GM18498 (cell line): ENCODE measurements around the gene SORL1-AS1.
A peak's percentile ranks its signal among the peaks of the same experiment; 100 is the strongest.

Experiments used
- ATAC-seq: cut with Tn5 transposase; IDR thresholded peaks from one replicate; pipeline ENCODE4 v1.9.1; 2021; ENCODE audit warnings: mild to moderate bottlenecking, moderate library complexity; ENCODE audit not compliant: unreplicated experiment

Gene SORL1-AS1

GRCh38 chr11:121476379-121477032 lies 23.7 kb upstream of the SORL1-AS1 start:
- no peak for ATAC-seq

DNA sequence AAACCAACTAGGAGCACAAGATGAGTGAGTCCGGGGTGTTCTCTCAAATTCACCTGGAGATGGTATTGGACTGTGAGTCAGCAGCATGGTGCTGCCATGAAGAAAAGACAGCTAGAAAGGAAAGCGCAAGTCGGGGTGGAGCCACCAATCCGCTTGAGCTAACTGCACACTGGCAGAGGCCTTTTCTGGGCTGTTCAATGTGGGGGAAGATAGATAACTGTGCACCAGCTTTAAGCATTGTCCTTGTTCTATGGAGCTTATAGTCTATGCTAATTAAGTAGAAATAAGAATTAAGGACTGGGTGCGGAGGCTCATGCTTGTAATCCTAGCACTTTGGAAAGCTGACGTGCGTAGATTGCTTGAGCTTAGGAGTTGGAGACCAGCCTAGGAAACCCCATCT lies 21.9 kb upstream of the SORL1-AS1 start:
- no peak for ATAC-seq

DNA sequence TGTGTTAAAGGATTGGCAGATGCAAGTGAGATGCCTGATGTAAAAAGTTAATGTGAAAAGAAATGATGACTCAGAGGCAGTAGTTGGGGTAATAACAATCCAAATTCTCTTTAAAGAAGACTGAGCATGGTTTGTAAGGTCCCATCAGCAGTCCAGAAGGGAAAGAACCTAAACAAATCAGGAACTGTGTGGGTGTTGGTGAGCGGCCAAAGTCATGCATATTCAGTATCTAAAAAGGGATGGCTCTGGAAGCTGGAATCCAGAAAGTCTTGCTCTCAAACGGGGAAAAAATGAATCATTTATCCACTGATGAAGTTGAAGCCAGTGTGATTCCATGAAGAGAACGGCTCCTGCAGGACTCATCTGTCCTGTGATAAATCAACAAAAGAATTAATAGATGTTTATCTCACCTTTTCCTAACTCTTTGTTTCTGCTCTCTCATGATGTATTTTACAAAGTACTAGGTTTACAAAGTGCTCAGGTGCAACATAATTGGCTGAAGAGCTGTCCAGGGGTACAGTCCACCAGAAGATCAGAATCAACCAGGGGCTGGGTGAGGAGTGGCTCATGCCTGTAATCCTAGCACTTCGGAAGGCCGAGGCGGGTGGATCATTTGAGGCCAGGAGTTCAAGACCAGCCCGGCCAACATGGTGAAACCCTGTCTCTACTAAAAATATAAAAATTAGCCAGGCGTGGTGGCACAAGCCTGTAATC lies 20.5 kb upstream of the SORL1-AS1 start:
- ATAC-seq, result no peak

GRCh38 chr11:121472312-121472711 lies 19.5 kb upstream of the SORL1-AS1 start:
- ATAC-seq, result no peak

GRCh38 chr11:121471167-121471566 lies 18.4 kb upstream of the SORL1-AS1 start:
- ATAC-seq, result no peak

- ATAC-seq, result no peak
Measured at GRCh38 chr11:121469910-121470309, 17.1 kb upstream of the SORL1-AS1 start.

GRCh38 chr11:121467965-121468364 lies 15.2 kb upstream of the SORL1-AS1 start:
- ATAC-seq, result peak; percentile 63

DNA sequence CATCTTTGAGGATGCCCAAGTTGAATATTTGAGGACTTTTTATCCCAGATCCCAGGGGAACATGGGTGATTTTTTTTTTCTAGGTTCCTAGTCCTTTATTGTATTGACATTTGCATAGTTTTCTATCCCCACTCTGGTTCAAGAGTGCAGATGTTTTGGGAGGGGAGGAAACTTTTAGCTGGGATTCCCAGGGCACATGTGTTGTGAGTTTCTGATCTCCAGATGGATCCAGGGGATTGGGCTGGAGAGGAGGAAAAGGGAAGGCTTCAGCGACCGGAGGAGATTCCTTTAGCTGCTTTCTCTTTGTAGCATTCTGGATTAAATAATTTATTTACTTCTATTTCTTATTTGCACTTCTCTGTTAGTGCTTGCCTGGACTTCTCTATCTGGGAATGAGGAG lies 14.7 kb upstream of the SORL1-AS1 start:
- ATAC-seq, result no peak

DNA sequence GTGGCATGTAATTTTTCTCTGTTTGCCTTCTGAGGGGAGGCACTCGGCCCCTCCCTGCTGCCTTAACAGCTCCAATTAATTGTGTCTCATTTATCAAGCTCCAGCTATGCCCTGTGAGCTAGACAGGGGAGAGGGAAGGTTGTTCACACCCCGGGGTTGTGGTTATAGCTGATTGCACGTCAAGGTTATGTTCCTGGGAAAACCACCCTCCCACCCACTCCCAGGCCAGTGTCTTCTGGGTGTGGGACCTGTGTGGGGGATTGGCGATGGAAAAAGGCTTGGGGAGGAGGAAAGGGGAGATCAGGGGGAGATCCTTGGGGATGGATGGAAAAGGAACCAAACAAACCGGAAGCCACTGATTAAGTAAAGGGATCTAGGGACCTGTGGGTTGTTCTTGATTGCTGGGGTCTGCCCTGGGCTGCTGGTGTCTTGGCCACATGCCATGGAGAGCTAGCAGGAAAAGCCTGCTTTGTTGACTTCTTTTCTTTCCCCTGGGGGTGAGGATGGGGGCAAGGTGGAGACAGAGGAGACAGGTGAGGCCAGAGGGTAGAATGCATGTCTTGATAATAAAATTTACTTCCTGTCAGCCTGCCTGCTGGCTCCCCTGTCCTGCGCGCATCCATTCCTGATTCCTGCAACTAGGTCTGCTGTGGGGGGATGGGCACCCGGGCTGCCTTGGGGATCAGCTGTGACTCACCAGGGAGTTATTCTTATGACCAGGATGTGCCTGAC lies 13.5 kb upstream of the SORL1-AS1 start:
- no peak for ATAC-seq

- ATAC-seq, result no peak
Measured at GRCh38 chr11:121465709-121466062, 12.9 kb upstream of the SORL1-AS1 start.

GRCh38 chr11:121464352-121464946 lies 11.7 kb upstream of the SORL1-AS1 start:
- ATAC-seq, result no peak

DNA sequence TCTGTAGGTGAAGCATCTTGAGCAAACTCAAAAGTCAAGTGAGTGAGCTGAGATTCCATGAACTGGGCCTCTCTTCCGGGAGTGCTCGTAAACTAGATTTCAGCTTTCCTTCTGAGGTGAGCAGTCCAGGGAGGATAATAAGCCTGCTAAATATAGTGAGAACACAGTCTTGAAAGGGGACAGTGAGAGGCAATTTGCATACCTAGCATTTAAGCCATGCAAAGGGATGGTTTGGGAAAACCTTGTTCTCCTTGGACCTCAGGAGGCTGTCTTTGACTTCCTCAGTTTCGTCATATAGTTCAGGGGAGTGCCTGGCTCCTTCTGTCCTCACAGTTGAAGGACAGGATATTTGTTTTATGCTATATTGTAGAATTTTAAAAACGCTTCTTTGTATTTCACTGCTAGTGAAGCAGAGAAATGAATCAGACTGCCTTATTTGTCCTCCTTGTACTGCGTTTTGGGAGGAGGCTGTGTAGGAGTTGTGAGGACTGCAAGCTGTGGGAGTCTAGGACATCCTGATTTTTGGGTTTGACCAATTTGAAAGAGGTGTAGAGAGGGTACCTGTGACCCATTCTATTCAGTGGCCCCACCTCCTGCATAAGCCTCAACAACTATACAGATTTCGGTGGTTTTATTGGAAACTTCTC lies 11.0 kb upstream of the SORL1-AS1 start:
- no peak for ATAC-seq

DNA sequence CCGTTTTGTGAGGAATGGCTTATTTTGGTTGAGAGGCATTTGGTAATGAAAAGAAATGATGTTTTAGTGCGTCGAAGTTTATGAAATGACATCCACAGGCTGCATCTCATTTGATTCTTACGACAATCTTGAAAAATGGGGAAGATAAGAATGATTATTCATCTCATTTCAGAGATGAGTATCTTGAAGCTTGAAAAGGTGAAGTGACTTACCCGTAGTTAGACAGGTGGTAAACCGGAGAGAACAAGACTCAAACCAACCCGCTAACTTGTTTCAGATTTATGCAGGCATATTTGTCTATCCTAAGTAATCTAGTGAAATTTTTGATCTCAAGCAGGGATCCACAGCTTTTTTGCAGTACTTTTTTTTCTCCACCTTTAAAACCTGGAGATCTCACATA lies 9.1 kb upstream of the SORL1-AS1 start:
- no peak for ATAC-seq

DNA sequence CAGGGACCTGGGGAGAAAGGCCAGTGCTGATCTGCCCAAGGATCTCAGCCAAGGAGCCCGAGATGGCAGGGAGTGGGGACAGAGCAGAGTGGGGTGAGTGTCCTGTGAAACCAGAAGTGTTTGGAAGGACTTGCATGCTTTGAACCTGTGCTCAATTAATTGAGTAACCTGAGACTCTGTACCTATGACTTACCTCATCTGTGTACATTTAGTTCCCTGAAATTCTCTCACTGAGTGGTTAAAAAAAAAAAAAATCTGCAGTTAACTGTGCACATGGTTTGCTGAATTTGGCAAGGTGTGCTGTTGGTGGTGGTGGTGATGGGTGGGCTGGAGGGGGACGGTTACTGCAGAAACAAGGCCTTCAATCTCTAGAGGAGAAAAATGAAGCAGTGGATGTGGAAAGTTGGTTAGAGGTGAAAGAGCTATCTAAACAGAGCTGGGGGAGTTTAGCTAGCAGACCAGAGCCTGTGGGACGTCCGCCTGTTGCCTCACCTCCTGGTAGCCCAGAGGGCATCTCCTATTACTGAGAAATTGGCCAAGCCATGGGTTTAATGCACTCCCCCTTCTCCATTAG lies 8.3 kb upstream of the SORL1-AS1 start:
- ATAC-seq, result no peak

GRCh38 chr11:121459413-121460017 lies 6.7 kb upstream of the SORL1-AS1 start:
- ATAC-seq, result no peak

- no peak for ATAC-seq
Measured at GRCh38 chr11:121458551-121458950, 5.8 kb upstream of the SORL1-AS1 start.

GRCh38 chr11:121456816-121457431 lies 4.2 kb upstream of the SORL1-AS1 start:
- no peak for ATAC-seq

GRCh38 chr11:121456151-121456550 lies 3.4 kb upstream of the SORL1-AS1 start:
- no peak for ATAC-seq

DNA sequence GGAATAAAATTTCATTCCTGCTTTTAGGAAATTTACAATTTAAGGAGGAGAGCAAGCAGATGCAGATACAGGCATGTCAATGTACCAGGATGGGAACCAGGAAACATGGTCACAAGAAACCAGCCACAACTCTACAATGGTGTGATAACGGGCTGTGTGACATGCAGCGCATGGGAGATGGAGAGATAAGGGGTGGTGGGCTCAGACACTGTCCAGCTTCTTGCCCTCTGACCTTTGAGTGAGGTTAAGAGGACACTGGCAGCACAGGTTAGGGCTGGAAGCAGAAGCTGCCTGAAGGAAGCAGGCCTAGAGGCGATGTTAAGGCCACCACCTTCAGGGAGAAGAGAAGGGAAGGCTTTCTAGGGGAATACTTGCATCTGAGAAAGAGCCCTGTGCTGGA lies 2.3 kb upstream of the SORL1-AS1 start:
- no peak for ATAC-seq
